GM23338 (cell line): ENCODE measurements around the gene AFF2.

Experiments used
- CREB1 ChIP-seq: fragments of 250-450 bp; sonication (Bioruptor Pico); IDR thresholded peaks from 2 replicates; pipeline ENCODE4 v1.5.0; 2020; ENCODE audit warnings: low read depth, mild to moderate bottlenecking, moderate library complexity
- CTCF ChIP-seq, 2 experiments: fragments of 200-600 bp in 1 of 2; sonication (generic) in 1 of 2; conservative IDR thresholded peaks; 2 replicates each; pipeline versions ENCODE4 v1.5.1 to v1.6.1; 2016 to 2017; ENCODE audit warnings: antibody characterized with exemption in 2 of 2, low read depth in 2 of 2, mild to moderate bottlenecking in 2 of 2, moderate library complexity in 1 of 2
- EZH2 ChIP-seq: fragments of 200-600 bp; sonication (generic); IDR thresholded peaks from one replicate; pipeline ENCODE4 v1.8.0; 2017; ENCODE audit warnings: antibody characterized with exemption, mild to moderate bottlenecking, low read depth; ENCODE audit not compliant: unreplicated experiment
- JUNB ChIP-seq: IDR thresholded peaks from one replicate; pipeline ENCODE4 v1.6.1; 2016; ENCODE audit warnings: antibody characterized with exemption; ENCODE audit not compliant: unreplicated experiment
- ZNF331 ChIP-seq: fragments of 250-450 bp; sonication (Bioruptor Pico); IDR thresholded peaks from 2 replicates; pipeline ENCODE4 v1.5.0; 2020; ENCODE audit warnings: low read depth, mild to moderate bottlenecking, moderate library complexity

- no peak for TF ChIP-seq CTCF (conservative IDR thresholded peaks at IDR 0.05; ENCODE audit: low read depth in 2 of 2)
- TF ChIP-seq EZH2 = no peak
- TF ChIP-seq CREB1 (CRISPR knock-in tag) = no peak
- TF ChIP-seq ZNF331 (CRISPR knock-in tag) = no peak
- no peak for TF ChIP-seq JUNB
These were observed 378.0 kb downstream of the AFF2 start for GRCh38 chrX:148878371-148878770.
